T-helper 1 cell (primary cell): Measurements from ENCODE around the gene RPS15.
A peak's percentile ranks its signal among the peaks of the same experiment; 100 is the strongest.
"Not testable (repeated sequence)": the region's sequence is repeated elsewhere in the genome, so short reads cannot be mapped to it uniquely, and the experiment has no call there.

Experiments
- DNase-seq, 5 donors: peaks; one replicate each; pipeline ENCODE4 v3.0.0-alpha.2; 2012 to 2020

Gene RPS15

GRCh38 chr19:1437609-1438008 is 587 bp upstream of the RPS15 start:
- DNase-seq, result no peak

GRCh38 chr19:1438933-1439354 is 748 bp downstream of the RPS15 start:
- DNase-seq, result no peak

- not testable (repeated sequence) for DNase-seq
Observed at GRCh38 chr19:1439525-1440417, 1.6 kb downstream of the RPS15 start.

- DNase-seq, result no peak
Observed at GRCh38 chr19:1440418-1440801, 2.2 kb downstream of the RPS15 start.

GRCh38 chr19:1441022-1441426 is 2.8 kb downstream of the RPS15 start:
- no peak for DNase-seq

- no peak for DNase-seq
Observed at GRCh38 chr19:1441677-1442438, 3.7 kb downstream of the RPS15 start.

GRCh38 chr19:1445185-1445931 is 7.2 kb downstream of the RPS15 start:
- DNase-seq, result peak; percentile 52 to 75 (median 63)

GRCh38 chr19:1445932-1446712 is 7.9 kb downstream of the RPS15 start:
- DNase-seq, result no peak

- DNase-seq, result no peak
Observed at GRCh38 chr19:1446713-1447481, 8.7 kb downstream of the RPS15 start.

- no peak for DNase-seq
Observed at GRCh38 chr19:1447504-1447903, 9.3 kb downstream of the RPS15 start.

- DNase-seq, result no peak
Observed at GRCh38 chr19:1447944-1448343, 9.7 kb downstream of the RPS15 start.

- DNase-seq, result peak in 1 of 5 donors; percentile 29
Observed at GRCh38 chr19:1449467-1450442, 11.6 kb downstream of the RPS15 start, which contains the start of gene APC2. Gene APC2 (plus strand): TSS chr19:1450121. CDS start chr19:1453002, 2,881 bp downstream.

- DNase-seq, result no peak
Observed at GRCh38 chr19:1450735-1451731, 12.8 kb downstream of the RPS15 start.

- no peak for DNase-seq
Observed at GRCh38 chr19:1451916-1452801, 14.0 kb downstream of the RPS15 start.

GRCh38 chr19:1452802-1453524 is 14.8 kb downstream of the RPS15 start:
- DNase-seq, result no peak

GRCh38 chr19:1453525-1454364 is 15.5 kb downstream of the RPS15 start:
- DNase-seq, result no peak
